GM12865 (cell line): ENCODE results near the gene TCERG1L.

ENCODE experiments used
- DNase-seq: peaks from one replicate; pipeline ENCODE4 v3.0.0; 2010; ENCODE audit warnings: low read depth
- H3K4me3 ChIP-seq: 2 replicates; pipeline ENCODE4 v1.5.1; 2011; ENCODE audit warnings: mild to moderate bottlenecking, low read depth, low read length, control low read depth
- CTCF ChIP-seq: IDR thresholded peaks from 2 replicates; pipeline ENCODE4 v1.5.1; 2011; ENCODE audit warnings: low read length, control low read depth, low read depth, inconsistent platforms; ENCODE audit not compliant: insufficient read depth; ENCODE audit errors: missing control alignments

The TCERG1L gene

DNA sequence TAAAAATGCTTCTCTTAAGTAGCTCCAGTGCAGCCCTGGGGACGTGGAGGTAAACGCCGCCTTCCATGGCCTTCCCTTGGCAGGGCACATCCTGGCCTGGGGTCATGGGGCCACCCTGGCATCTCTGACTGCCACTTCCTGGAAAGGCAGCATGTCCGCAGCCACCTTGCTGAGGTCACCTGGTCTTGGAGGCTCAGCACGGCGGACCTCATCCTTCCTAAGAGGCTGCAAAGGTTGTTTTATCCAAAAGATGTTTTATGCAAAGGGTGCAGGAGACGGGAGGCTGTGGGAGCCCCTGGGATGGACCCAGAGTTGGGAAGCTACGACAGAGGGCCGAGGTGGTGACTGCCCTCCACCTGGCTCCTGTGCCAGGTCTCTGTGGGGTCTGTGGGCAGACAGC, 106.0 kb downstream of the TCERG1L start:
- TF ChIP-seq CTCF = no peak

DNA sequence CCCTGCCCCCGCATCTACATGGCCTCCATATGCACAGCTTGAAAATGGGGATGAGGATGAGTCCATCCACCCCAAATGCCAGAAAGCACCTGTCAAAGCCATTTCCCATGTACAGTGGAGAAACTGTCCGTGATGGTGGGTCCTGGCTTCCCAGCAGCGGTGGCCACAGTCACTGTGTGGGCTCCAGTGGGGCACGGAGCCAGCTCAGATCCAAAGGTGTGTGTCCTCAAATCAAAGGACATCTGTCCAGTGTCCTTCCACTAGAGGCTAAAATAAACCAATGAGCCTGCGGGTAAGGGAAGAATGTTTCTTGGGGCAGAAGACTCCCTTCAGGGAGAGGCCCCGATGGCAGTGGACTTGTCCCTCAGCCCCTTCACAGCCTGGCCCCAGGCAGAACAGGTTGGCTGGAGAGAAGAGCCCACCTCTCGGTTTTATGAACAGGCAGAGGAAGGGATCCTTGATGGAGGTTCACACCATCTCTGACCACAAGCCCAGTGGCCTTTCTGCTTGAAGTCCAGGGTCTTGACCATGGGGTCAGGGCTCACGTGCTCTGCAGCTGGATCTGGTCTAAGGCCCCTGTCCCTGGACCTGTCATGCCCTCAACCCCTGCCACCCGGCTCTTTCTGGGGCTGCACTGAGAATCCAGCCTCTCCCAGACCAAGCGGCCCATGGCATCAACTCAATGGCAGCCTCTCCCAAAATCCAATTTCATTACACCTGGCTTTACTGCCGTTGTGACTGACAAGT, 106.9 kb downstream of the TCERG1L start:
- no peak for DNase-seq
- no peak for TF ChIP-seq CTCF
- H3K4me3 ChIP-seq = no peak overlapping the region

More for the DNA sequence above, 106.0 kb downstream of the TCERG1L start:
- no peak overlapping the region for H3K4me3 ChIP-seq
- DNase-seq = no peak

DNA sequence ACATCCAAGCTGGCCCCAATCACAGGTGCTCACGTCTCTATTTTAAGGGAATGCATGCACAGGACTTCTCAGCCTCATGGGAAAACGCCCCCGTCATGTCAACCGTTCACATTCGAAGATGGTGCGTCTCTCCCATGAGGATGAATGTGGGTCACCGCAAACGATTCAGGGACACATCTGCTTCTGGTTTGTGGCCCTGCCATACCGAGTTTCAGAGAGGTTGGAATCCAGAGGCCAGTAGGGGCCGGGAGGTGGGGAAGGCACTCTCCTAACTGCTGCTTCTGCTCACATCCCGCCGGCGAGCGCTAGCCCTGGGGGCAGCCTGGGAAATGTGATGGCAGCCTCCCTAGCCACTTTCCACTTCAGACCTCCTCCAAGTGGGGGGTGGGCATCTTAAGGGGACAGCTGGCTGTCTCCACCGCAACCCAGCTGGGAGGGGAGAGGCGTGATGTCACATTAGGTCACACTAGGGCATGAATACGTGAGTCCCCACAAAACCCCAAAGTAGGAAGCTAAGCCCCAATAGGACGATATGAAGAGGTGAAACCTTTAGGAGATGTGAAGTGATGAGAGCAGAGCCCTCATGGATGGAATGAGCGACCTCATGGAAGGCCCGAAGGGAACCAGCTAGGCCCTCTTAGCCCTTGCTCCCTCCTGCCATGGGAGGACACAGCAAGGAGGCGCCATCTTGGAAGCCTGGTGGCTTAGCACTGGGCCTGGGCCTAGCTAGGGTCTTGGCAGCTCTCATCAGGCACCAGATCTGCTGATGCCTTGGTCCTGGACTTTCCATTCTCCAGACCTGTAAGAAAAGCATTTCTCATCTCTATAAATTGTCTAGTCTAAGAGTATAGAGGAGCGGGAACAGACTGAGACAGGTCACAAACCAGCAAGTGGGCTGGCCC, 107.8 kb downstream of the TCERG1L start:
- no peak for DNase-seq
- H3K4me3 ChIP-seq = no peak overlapping the region

GRCh38 chr10:131202990-131203389, 108.5 kb downstream of the TCERG1L start:
- no peak for DNase-seq
- TF ChIP-seq CTCF = no peak
- no peak overlapping the region for H3K4me3 ChIP-seq

More for the DNA sequence above, 107.8 kb downstream of the TCERG1L start:
- no peak for TF ChIP-seq CTCF

DNA sequence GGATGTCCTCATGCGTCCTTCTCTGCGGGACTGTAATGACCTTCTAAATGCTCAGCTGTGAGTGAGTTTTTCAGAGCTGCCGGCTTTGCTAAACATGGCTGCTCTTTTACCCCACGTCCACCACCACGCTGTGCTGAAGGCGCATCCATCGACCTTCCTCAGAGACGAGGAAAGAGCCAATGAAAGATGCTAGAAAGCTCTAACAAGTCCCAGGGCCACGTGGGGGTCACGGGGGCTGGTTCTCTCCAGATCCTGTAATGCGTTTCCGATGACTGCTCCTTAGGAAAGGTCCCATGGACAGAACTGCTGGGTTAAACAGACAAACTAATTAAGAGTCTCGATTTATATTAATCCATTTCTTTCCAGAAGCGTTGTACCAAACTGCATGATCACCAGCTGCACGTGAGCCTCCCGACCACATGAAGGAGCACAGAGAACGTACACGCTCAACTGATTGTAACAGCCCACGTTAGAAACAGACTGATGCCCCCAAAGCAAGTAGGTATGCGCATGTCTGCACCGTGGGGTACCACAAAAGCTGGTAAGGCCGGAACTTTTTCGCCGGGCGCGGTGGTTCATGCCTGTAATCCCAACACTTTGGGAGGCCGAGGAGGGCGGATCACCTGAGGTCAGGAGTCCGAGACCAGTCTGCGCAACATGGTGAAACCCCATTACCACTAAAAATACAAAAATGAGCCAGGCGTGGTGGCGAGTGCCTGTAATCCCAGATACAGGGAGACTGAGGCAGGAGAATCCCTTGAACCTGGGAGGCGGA, 109.6 kb downstream of the TCERG1L start:
- no peak for DNase-seq
- no peak for TF ChIP-seq CTCF
- H3K4me3 ChIP-seq = no peak overlapping the region

DNA sequence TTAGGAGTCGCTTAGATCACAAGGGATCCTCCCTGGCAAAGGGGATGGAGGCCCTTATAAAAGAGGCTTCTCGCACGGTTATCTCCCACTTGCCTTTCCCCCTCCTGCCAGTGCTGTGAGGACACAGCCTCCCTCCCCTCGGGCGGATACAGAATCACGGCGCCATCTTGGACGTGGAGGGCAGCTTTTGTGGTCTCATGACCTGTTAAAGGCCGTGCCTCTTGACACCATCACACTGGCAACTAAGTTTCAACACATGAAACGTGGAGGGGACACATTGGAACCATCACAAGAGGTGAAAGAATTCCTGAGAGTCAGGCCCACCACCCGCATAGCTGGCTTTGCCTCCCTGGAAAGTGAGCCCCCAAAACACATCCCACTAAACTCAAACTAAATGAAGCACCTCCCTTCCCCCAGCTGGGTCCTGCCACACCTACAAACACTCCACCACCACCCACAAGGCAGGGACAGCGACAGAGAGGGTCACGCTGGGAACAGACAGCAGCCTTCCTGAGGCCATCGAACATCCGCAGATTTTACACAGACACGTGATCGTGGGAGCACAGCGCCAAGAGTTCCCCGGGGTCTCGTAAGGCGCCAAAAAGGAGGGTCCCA, 110.6 kb downstream of the TCERG1L start:
- no peak for DNase-seq
- H3K4me3 ChIP-seq = no peak overlapping the region
- TF ChIP-seq CTCF = no peak
